ENCODE measurements around the gene VMAC. TPM values are rescaled to one million over a fixed set of nuclear protein-coding genes. Genes with fewer than 3 reads are reported as not detected.

VMAC gene
- total RNA-seq, 1 donor = 18.2 TPM

- H3K27me3 ChIP-seq (ENCODE audit: insufficient read depth, low read length) = no peaks in the 10 kb centered on the region
- H3K9me3 ChIP-seq (ENCODE audit: low read depth, low read length) = no peaks in the 10 kb centered on the region
- peaks cover 27% of the 10 kb centered on the region for H3K4me1 ChIP-seq (ENCODE audit: insufficient read depth, low read length)
- no peak overlapping the region for H3K4me3 ChIP-seq (ENCODE audit: low read length)
These were observed 39.0 kb downstream of the VMAC start for GRCh38 chr19:5943623-5944022.

GRCh38 chr19:5947435-5947834 lies 42.8 kb downstream of the VMAC start:
- no peaks in the 10 kb centered on the region for H3K9me3 ChIP-seq (ENCODE audit: low read depth, low read length)
- H3K27me3 ChIP-seq (ENCODE audit: insufficient read depth, low read length) = no peaks in the 10 kb centered on the region
- H3K4me3 ChIP-seq (ENCODE audit: low read length) = no peak overlapping the region
- H3K4me1 ChIP-seq (ENCODE audit: insufficient read depth, low read length) = peaks cover 63% of the 10 kb centered on the region

DNA sequence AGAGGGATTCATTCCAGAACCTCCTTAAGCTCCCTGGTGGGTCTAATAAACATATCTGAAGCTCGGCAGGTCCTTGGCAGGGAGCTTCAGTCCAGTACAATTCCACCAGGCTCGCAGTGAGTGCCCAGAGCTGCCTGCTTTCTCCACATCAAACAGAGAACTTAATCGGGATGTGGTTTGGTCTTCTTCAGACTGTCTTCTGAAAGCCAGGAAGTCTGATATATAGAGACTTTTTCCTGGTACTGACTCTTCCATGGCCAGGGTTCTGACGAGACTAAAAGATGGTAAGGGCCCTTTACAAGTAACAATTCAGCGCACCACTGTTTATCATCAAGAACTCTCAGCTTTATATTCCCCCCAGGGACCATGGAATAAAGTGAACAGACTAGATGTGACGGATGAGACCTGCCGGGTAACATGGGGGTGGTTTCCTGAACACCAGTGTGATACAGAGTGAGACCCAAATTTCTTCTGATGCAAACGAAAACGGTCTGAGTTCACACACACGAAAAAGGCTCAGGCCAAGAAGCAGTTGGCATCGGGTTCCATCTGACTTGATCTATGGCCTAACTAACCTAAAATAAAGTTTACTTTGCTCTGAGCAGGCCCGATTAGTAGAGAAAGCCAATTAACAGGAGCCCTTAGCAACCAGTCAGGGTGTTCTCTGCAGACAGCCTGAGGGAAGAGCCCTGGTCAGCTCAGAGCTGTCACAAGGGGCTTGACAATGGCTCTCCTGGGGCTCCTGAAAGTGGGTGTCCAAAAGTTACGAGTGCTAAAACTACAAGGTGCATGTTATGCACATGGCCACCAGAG lies 44.3 kb downstream of the VMAC start:
- Histone ChIP-seq H3K4me3 (ENCODE audit: low read length) (no peak overlapping the region), H3K4me1 (ENCODE audit: insufficient read depth, low read length) (peaks cover 79% of the 10 kb centered on the region), H3K27me3 (ENCODE audit: insufficient read depth, low read length) (no peaks in the 10 kb centered on the region), H3K9me3 (ENCODE audit: low read depth, low read length) (no peaks in the 10 kb centered on the region)

GRCh38 chr19:5949792-5950305 lies 45.2 kb downstream of the VMAC start:
- Histone ChIP-seq H3K9me3 (ENCODE audit: low read depth, low read length) (no peaks in the 10 kb centered on the region), H3K4me1 (ENCODE audit: insufficient read depth, low read length) (peaks cover 88% of the 10 kb centered on the region)

DNA sequence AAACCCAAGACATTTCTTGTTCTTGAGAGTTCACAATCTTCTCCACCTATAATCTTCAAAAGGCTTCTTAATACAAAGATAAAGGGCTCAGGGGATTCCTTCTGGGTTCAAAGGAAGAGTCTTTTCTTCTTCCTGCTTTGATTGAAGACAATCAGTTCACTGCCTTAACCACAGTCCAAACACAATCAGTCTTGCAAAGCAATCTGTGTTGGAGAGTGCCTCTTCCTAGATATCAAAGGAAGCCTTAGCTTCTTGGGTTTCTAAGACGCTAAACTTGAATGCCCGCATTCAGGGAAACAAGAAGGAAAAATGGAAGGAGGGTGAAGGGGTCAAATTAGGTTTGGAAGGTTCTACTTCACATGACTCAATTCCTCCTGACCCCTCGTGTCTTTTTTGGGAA lies 46.1 kb downstream of the VMAC start:
- Histone ChIP-seq H3K4me1 (ENCODE audit: insufficient read depth, low read length) (peaks cover 91% of the 10 kb centered on the region), H3K27me3 (ENCODE audit: insufficient read depth, low read length) (no peaks in the 10 kb centered on the region), H3K9me3 (ENCODE audit: low read depth, low read length) (no peaks in the 10 kb centered on the region), H3K4me3 (ENCODE audit: low read length) (no peak overlapping the region)

More at GRCh38 chr19:5949792-5950305, 45.2 kb downstream of the VMAC start:
- H3K4me3 ChIP-seq (ENCODE audit: low read length) = no peak overlapping the region
- no peaks in the 10 kb centered on the region for H3K27me3 ChIP-seq (ENCODE audit: insufficient read depth, low read length)

DNA sequence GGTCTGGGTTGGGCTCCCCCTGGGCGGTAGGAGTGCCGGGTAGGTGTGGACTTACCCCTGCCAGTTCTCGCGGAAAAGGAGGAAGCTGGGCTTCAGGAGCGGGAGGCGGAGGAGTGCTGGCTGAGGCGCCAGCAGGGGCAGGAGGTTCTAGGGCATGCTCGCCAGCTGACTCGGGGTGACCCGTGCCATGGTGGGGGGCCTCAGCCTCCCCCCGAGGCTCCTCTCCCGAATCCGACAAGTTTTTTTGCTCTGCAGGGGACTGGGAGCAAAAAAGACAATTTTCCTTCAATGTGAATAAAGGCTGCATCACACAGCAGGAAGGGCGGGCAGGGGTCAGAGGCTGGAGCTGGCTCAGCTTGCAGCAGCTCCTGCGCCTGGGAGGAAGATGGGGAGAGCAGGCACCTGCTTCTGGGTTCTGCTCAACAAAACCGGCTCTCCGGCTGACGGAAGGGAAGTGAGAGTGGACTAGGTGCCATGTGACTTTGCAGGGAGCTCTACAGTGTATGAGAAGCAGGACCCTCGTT lies 46.7 kb downstream of the VMAC start:
- no peaks in the 10 kb centered on the region for H3K27me3 ChIP-seq (ENCODE audit: insufficient read depth, low read length)
- peaks cover 88% of the 10 kb centered on the region for H3K4me1 ChIP-seq (ENCODE audit: insufficient read depth, low read length)
- no peaks in the 10 kb centered on the region for H3K9me3 ChIP-seq (ENCODE audit: low read depth, low read length)
- H3K4me3 ChIP-seq (ENCODE audit: low read length) = no peak overlapping the region

DNA sequence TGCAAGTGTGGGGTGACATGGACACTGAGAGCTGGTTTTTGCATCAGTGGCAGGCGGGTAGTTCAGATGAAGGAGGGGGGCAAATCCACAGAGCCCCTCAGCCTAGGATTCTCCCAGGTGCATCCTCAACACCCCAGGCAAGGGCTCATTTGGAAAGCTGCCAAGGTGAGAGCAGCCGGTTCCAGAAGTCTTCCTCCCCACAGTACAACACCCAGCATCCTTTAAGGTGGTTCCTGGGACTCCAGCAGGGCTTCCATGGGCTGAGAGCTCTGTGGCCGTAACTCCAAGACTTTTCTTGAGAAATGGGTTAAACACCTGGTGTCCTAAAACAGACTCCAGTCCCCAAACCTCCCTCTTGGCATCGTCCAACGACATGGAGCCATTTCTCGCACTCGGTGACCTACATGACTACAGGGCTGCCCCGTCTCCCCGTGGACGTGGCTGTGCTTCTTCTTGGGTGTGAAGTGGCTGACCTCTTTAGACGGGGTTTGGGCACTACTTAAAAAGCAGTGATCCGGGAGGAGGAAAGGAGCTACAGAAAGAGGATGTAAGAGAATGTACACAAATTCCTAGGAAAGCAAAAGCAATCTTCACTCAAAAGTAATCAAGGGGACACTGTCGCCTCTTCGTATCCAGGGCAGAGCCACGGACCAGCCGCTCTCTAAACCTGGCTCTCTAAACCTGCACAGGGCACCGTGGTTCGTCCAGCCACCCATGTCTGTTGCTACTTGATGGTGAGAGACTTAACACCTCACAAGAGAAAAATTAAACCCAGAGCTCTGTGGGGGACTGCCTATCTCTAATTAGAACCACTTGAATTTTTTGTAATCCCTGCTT lies 47.7 kb downstream of the VMAC start:
- H3K4me1 ChIP-seq (ENCODE audit: insufficient read depth, low read length) = peaks cover 80% of the 10 kb centered on the region

DNA sequence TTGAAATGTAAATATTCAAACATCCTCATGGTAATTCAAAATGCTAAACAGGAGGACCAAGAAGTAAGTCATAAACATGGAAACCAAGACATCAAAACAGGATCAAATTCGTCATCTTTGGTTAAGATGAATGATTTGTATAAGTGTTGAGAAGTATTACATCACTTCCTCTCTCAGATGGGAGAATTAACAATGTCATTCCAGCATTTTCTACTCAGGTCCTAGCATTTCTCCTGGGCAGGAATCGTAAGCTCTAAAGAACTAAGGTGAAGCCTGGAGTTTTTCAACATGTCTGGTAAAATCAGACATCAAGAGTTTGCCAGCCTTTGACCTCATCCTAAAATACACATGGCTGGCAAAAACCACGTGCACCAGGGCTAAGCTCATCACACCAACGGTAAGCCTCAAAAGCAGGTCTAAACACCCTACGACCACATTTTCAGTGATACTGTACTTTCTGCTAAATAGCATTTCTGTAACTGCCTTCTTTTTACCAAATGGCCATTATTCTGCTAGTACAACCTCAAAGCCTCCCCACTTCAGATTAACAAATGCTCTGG lies 48.4 kb downstream of the VMAC start:
- no peaks in the 10 kb centered on the region for H3K27me3 ChIP-seq (ENCODE audit: insufficient read depth, low read length)
- no peaks in the 10 kb centered on the region for H3K9me3 ChIP-seq (ENCODE audit: low read depth, low read length)
- peaks cover 73% of the 10 kb centered on the region for H3K4me1 ChIP-seq (ENCODE audit: insufficient read depth, low read length)
- H3K4me3 ChIP-seq (ENCODE audit: low read length) = no peak overlapping the region

More for the DNA sequence above, 47.7 kb downstream of the VMAC start:
- no peaks in the 10 kb centered on the region for H3K9me3 ChIP-seq (ENCODE audit: low read depth, low read length)
- H3K27me3 ChIP-seq (ENCODE audit: insufficient read depth, low read length) = no peaks in the 10 kb centered on the region
- no peak overlapping the region for H3K4me3 ChIP-seq (ENCODE audit: low read length)

GRCh38 chr19:5953680-5954213 lies 49.1 kb downstream of the VMAC start:
- peaks cover 71% of the 10 kb centered on the region for H3K4me1 ChIP-seq (ENCODE audit: insufficient read depth, low read length)
- no peaks in the 10 kb centered on the region for H3K9me3 ChIP-seq (ENCODE audit: low read depth, low read length)
- H3K27me3 ChIP-seq (ENCODE audit: insufficient read depth, low read length) = no peaks in the 10 kb centered on the region
- no peak overlapping the region for H3K4me3 ChIP-seq (ENCODE audit: low read length)

- Histone ChIP-seq H3K27me3 (ENCODE audit: insufficient read depth, low read length) (no peaks in the 10 kb centered on the region), H3K4me3 (ENCODE audit: low read length) (no peak overlapping the region), H3K4me1 (ENCODE audit: insufficient read depth, low read length) (peaks cover 71% of the 10 kb centered on the region), H3K9me3 (ENCODE audit: low read depth, low read length) (no peaks in the 10 kb centered on the region)
These were observed 49.6 kb downstream of the VMAC start for GRCh38 chr19:5954293-5954692.

- H3K9me3 ChIP-seq (ENCODE audit: low read depth, low read length) = no peaks in the 10 kb centered on the region
- peaks cover 69% of the 10 kb centered on the region for H3K4me1 ChIP-seq (ENCODE audit: insufficient read depth, low read length)
- H3K27me3 ChIP-seq (ENCODE audit: insufficient read depth, low read length) = no peaks in the 10 kb centered on the region
- no peak overlapping the region for H3K4me3 ChIP-seq (ENCODE audit: low read length)
These were observed 50.9 kb downstream of the VMAC start for GRCh38 chr19:5955636-5955935.

- no peaks in the 10 kb centered on the region for H3K27me3 ChIP-seq (ENCODE audit: insufficient read depth, low read length)
- no peaks in the 10 kb centered on the region for H3K9me3 ChIP-seq (ENCODE audit: low read depth, low read length)
- H3K4me3 ChIP-seq (ENCODE audit: low read length) = no peak overlapping the region
- peaks cover 70% of the 10 kb centered on the region for H3K4me1 ChIP-seq (ENCODE audit: insufficient read depth, low read length)
These were observed 51.7 kb downstream of the VMAC start for GRCh38 chr19:5956323-5956722.

- Histone ChIP-seq H3K9me3 (ENCODE audit: low read depth, low read length) (no peaks in the 10 kb centered on the region), H3K4me1 (ENCODE audit: insufficient read depth, low read length) (peaks cover 70% of the 10 kb centered on the region), H3K4me3 (ENCODE audit: low read length) (no peak overlapping the region), H3K27me3 (ENCODE audit: insufficient read depth, low read length) (no peaks in the 10 kb centered on the region)
These were observed 52.1 kb downstream of the VMAC start for GRCh38 chr19:5956728-5957127.

DNA sequence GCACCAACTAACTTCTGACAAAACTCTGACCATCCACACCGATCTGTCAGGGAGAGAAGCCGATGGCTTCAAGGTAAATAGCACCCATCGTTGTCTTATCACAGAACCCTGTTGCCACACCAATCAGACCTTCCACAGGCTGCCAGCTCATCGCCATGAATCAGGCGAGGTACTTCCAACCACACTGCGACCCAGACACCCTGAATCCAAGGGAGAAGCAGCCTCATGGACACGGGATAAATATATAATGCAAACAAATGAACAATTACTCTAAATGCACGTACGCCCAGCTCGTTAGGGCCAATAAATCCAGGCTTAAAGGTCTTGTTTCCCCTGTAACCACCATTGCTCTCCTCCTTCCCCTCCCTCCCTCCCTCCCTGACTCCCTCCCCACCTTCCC lies 52.5 kb downstream of the VMAC start:
- Histone ChIP-seq H3K4me1 (ENCODE audit: insufficient read depth, low read length) (peaks cover 70% of the 10 kb centered on the region), H3K9me3 (ENCODE audit: low read depth, low read length) (no peaks in the 10 kb centered on the region), H3K4me3 (ENCODE audit: low read length) (no peak overlapping the region), H3K27me3 (ENCODE audit: insufficient read depth, low read length) (no peaks in the 10 kb centered on the region)

All from mononuclear cell (primary cell).